ENCODE results near the gene ARV1. TPM values are rescaled to one million over a fixed set of nuclear protein-coding genes. Genes with fewer than 3 reads are reported as not detected.

The ARV1 gene
- total and polyA plus RNA-seq, 2 experiments from 2014 or later = 10.4 to 20.0 TPM

- H3K9me2 ChIP-seq (ENCODE audit: insufficient read depth) = no peaks in the 10 kb centered on the region
- H3K27me3 ChIP-seq (ENCODE audit: insufficient read depth) = no peaks in the 10 kb centered on the region
- no peak overlapping the region for H3K4me2 ChIP-seq
- no peaks in the 10 kb centered on the region for H3K36me3 ChIP-seq (ENCODE audit: insufficient read depth)
- Mint-ChIP-seq H3K4me3 (no peak overlapping the region), H3K4me1 (no peaks in the 10 kb centered on the region), H3K36me3 (ENCODE audit: low read depth) (no peaks in the 10 kb centered on the region), H3K27me3 (ENCODE audit: insufficient read depth, low read depth, poor library complexity) (no peaks in the 10 kb centered on the region), H3K27ac (no peak overlapping the region), H3K9me3 (no peaks in the 10 kb centered on the region)
- H4K20me1 ChIP-seq (replicated peaks; ENCODE audit: insufficient read depth) = no peaks in the 10 kb centered on the region; the same call in 1 of the 2 replicates
- TF ChIP-seq NANOG (IDR thresholded peaks at IDR 0.05; ENCODE audit: borderline replicate concordance) (no peak), EZH2 (IDR thresholded peaks at IDR 0.05; ENCODE audit: low read depth, unreplicated experiment) (no peak), CREB1 (CRISPR knock-in tag; IDR thresholded peaks at IDR 0.05; ENCODE audit: low read depth) (no peak), ETS1 (IDR thresholded peaks at IDR 0.05) (no peak), JUNB (IDR thresholded peaks at IDR 0.05; ENCODE audit: unreplicated experiment) (no peak), ZNF331 (CRISPR knock-in tag; IDR thresholded peaks at IDR 0.05; ENCODE audit: low read depth) (no peak), EZH2phosphoT487 (IDR thresholded peaks at IDR 0.05; ENCODE audit: unreplicated experiment) (no peak), CTCF (conservative IDR thresholded peaks at IDR 0.05; ENCODE audit: low read depth in 2 of 2) (no peak), ZNF462 (CRISPR knock-in tag; IDR thresholded peaks at IDR 0.05) (no peak), STAT1 (IDR thresholded peaks at IDR 0.05; ENCODE audit: unreplicated experiment) (no peak), ZNF114 (CRISPR knock-in tag; IDR thresholded peaks at IDR 0.05) (no peak), REST (IDR thresholded peaks at IDR 0.05; ENCODE audit: unreplicated experiment) (no peak), POLR2AphosphoS5 (IDR thresholded peaks at IDR 0.05; ENCODE audit: low read depth) (no peak)
- no peaks in the 10 kb centered on the region for H3F3A ChIP-seq (replicated peaks; ENCODE audit: low read depth)
- ATAC-seq = no peak
- H3K4me1 ChIP-seq (ENCODE audit: insufficient read depth) = no peaks in the 10 kb centered on the region
- H2AFZ ChIP-seq = no peak overlapping the region
- no peaks in the 10 kb centered on the region for H3K79me2 ChIP-seq (replicated peaks; ENCODE audit: insufficient read depth)
- no peak overlapping the region for H3K4me3 ChIP-seq
- no peak for DNase-seq (ENCODE audit: low spot score)
- no peak overlapping the region for H3K27ac ChIP-seq (ENCODE audit: low read depth)
Observed at GRCh38 chr1:230948903-230949302, 30.0 kb upstream of the ARV1 start.

Data from GM23338 (cell line).